22Rv1 (cell line): ENCODE data around the gene TULP3.

Source experiments
- CTCF ChIP-seq: fragments of 450-650 bp; IDR thresholded peaks from 2 replicates; pipeline ENCODE4 v1.5.1; 2017; ENCODE audit warnings: mild to moderate bottlenecking
- ZFX ChIP-seq: fragments of 450-650 bp; IDR thresholded peaks from 2 replicates; pipeline ENCODE4 v1.6.1; 2017; ENCODE audit warnings: antibody characterized with exemption, borderline replicate concordance

- no peak for TF ChIP-seq CTCF
- TF ChIP-seq ZFX, result no peak
Observed at GRCh38 chr12:2970744-2971143, 80.1 kb downstream of the TULP3 start.
